SK-N-SH (cell line): ENCODE measurements around the gene RAB4B. TPM values are rescaled to one million over a fixed set of nuclear protein-coding genes. Genes with fewer than 3 reads are reported as not detected.
"Not testable (repeated sequence)": the region's sequence is repeated elsewhere in the genome, so short reads cannot be mapped to it uniquely, and the experiment has no call there.

Experiments
- CTCF ChIA-PET: fragments of 300-600, 350-600 bp; formaldehyde crosslinking; extraction: SDS; loops from one replicate; lab custom pipeline; 2021; lab: Yijun Ruan, JAX
- POLR2A ChIA-PET: fragments of 350-600 bp; sonication (Branson Sonifier 250); formaldehyde crosslinking; extraction: SDS; loops from one replicate; lab custom pipeline; 2020; ENCODE audit warnings: antibody characterized with exemption, inconsistent platforms; lab: Yijun Ruan, JAX
- DNase-seq: peaks from one replicate; pipeline ENCODE4 v3.0.0; 2012
- H2AFZ ChIP-seq: fragments of 200-600 bp; sonication (generic); 2 replicates; pipeline ENCODE4 v1.8.1; 2016; ENCODE audit warnings: antibody characterized with exemption, mild to moderate bottlenecking, low read depth
- H3F3A ChIP-seq: fragments of 200-600 bp; sonication (generic); replicated peaks from 2 replicates; pipeline ENCODE3; 2016; ENCODE audit warnings: antibody characterized with exemption, mild to moderate bottlenecking; ENCODE audit not compliant: insufficient read depth
- H3K27ac ChIP-seq, 2 experiments: fragments of 200-500 bp in 1 of 2; fragments of 200-600 bp in 1 of 2; sonication (Bioruptor generic) in 1 of 2; sonication (generic), shearing (Covaris generic) in 1 of 2; 2 replicates each; pipeline versions ENCODE4 v1.5.1 to v1.6.1; 2014 to 2016; ENCODE audit warnings: low read depth in 2 of 2, inconsistent platforms in 1 of 2, low read length in 1 of 2, mild to moderate bottlenecking in 1 of 2, mixed read lengths in 1 of 2
- H3K27me3 ChIP-seq: fragments of 200-600 bp; sonication (generic), shearing (Covaris generic); 2 replicates; pipeline ENCODE4 v1.6.1; 2016; ENCODE audit warnings: mixed run types; ENCODE audit not compliant: insufficient read depth
- H3K36me3 ChIP-seq, 2 experiments: fragments of 200-500 bp in 1 of 2; fragments of 200-600 bp in 1 of 2; sonication (Bioruptor generic) in 1 of 2; sonication (generic) in 1 of 2; replicated peaks in 1 of 2; 2 replicates each; pipeline versions ENCODE3 to v1.5.1; 2014 to 2016; ENCODE audit warnings: low read length in 1 of 2, mild to moderate bottlenecking in 1 of 2; ENCODE audit not compliant: insufficient read depth in 2 of 2, control insufficient read depth in 1 of 2
- H3K4me1 ChIP-seq, 2 experiments: fragments of 200-500 bp in 1 of 2; fragments of 200-600 bp in 1 of 2; sonication (Bioruptor generic) in 1 of 2; sonication (generic), shearing (Covaris generic) in 1 of 2; 2 replicates each; pipeline versions ENCODE4 v1.5.1 to v1.6.1; 2014 to 2016; ENCODE audit warnings: low read depth in 1 of 2, low read length in 1 of 2, mixed run types in 1 of 2; ENCODE audit not compliant: insufficient read depth in 2 of 2, control insufficient read depth in 1 of 2
- H3K4me2 ChIP-seq: fragments of 200-600 bp; sonication (generic), shearing (Covaris generic); 2 replicates; pipeline ENCODE4 v1.6.1; 2017; ENCODE audit warnings: mixed run types
- H3K4me3 ChIP-seq, 2 experiments: fragments of 200-500 bp in 1 of 2; fragments of 200-600 bp in 1 of 2; sonication (Bioruptor generic) in 1 of 2; sonication (generic), shearing (Covaris generic) in 1 of 2; 2 replicates each; pipeline versions ENCODE4 v1.5.1 to v1.8.1; 2014 to 2016; ENCODE audit warnings: low read depth in 2 of 2, inconsistent platforms in 1 of 2, low read length in 1 of 2, mild to moderate bottlenecking in 1 of 2, mixed read lengths in 1 of 2, moderate library complexity in 1 of 2
- H3K79me2 ChIP-seq: fragments of 200-600 bp; sonication (generic); 2 replicates; pipeline ENCODE4 v1.8.1; 2017; ENCODE audit warnings: mild to moderate bottlenecking; ENCODE audit not compliant: insufficient read depth
- H3K9ac ChIP-seq: fragments of 200-600 bp; sonication (generic); 2 replicates; pipeline ENCODE4 v1.6.1; 2017; ENCODE audit warnings: mixed run types
- H3K9me2 ChIP-seq: fragments of 200-600 bp; sonication (generic); 2 replicates; pipeline ENCODE4 v1.6.1; 2017; ENCODE audit warnings: mixed run types
- H3K9me3 ChIP-seq: fragments of 200-600 bp; sonication (generic); 2 replicates; pipeline ENCODE4 v1.6.1; 2017; ENCODE audit warnings: mixed run types, mild to moderate bottlenecking, moderate library complexity
- H4K20me1 ChIP-seq: fragments of 200-600 bp; sonication (generic); 2 replicates; pipeline ENCODE4 v1.6.1; 2017; ENCODE audit warnings: mild to moderate bottlenecking, mixed run types; ENCODE audit not compliant: insufficient read depth
- JUND ChIP-seq: IDR thresholded peaks from 2 replicates; pipeline ENCODE4 v1.4.0; 2012
- NFIC ChIP-seq: IDR thresholded peaks from 2 replicates; pipeline ENCODE4 v1.4.0; 2012; ENCODE audit warnings: borderline replicate concordance
- SIN3A ChIP-seq: IDR thresholded peaks from 2 replicates; pipeline ENCODE4 v1.6.1; 2012; ENCODE audit warnings: low read depth, mild to moderate bottlenecking, low read length, moderate library complexity, borderline replicate concordance
- WGBS: methylation state at CpG from one replicate; pipeline ENCODE4 v1.1.6; 2017; ENCODE audit warnings: low lambda C conversion rate; 5-methylcytosine and 5-hydroxymethylcytosine counted together
- polyA plus RNA-seq, 3 experiments: library from polyadenylated mRNA; depleted of rRNA; stranded (reverse); fragments of >200 nt; gene quantifications; 2 replicates each; pipeline ENCODE4 v1.2.3, GENCODE V29; 2012

Gene RAB4B
- polyA plus RNA-seq, 1 of the 3 experiments (the other 2 are of a cell fraction): 53.2 TPM

DNA sequence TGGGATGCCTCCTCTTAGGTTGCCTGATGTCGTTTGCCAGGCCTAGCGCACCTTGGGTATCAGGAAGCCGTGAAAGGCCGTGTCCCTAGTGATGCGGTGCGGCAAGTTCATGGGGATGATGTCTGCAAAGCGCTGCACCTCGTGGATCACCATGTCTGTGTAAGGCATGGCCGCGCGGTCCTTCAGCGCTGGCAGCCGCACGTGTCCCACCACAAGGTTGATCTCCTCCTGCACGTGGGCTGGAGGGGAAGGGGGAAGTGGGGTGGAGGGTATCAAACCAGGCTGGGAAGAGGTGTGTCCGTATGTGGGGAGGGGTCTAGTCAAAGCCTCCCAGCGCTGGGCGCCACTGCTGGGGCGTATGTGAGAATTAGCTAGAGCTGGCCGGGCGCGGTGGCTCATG is 44.1 kb downstream of the RAB4B start:
- no peaks in the 10 kb centered on the region for H4K20me1 ChIP-seq
- no peak overlapping the region for H3K4me2 ChIP-seq
- no peak overlapping the region for H3K27ac ChIP-seq
- WGBS: 94% methylated on average over 21 of the region's 22 CpGs
- H3K4me1 ChIP-seq: peaks cover 3% of the 10 kb centered on the region in 2 experiments; a peak in 2 of 4 replicates
- ChIA-PET POLR2A (no interaction called here), CTCF (interaction anchor here (2.5 kb wide), 1 partner anchor 159 kb away, joined by 8 read pairs; no protein-coding TSS in a partner anchor)
- DNase-seq: no peak
- H3K9me3 ChIP-seq: no peaks in the 10 kb centered on the region
- TF ChIP-seq NFIC: no peak
- TF ChIP-seq SIN3A: no peak
- TF ChIP-seq JUND: no peak
- no peaks in the 10 kb centered on the region for H3K9me2 ChIP-seq
- H3K27me3 ChIP-seq: no peaks in the 10 kb centered on the region
- no peak overlapping the region for H2AFZ ChIP-seq
- H3K36me3 ChIP-seq: peaks cover 2 to 7% of the 10 kb centered on the region in 2 experiments
- no peak overlapping the region for H3K4me3 ChIP-seq
- no peaks in the 10 kb centered on the region for H3K79me2 ChIP-seq
- H3F3A ChIP-seq: peaks cover 4% of the 10 kb centered on the region
- H3K9ac ChIP-seq: no peak overlapping the region

DNA sequence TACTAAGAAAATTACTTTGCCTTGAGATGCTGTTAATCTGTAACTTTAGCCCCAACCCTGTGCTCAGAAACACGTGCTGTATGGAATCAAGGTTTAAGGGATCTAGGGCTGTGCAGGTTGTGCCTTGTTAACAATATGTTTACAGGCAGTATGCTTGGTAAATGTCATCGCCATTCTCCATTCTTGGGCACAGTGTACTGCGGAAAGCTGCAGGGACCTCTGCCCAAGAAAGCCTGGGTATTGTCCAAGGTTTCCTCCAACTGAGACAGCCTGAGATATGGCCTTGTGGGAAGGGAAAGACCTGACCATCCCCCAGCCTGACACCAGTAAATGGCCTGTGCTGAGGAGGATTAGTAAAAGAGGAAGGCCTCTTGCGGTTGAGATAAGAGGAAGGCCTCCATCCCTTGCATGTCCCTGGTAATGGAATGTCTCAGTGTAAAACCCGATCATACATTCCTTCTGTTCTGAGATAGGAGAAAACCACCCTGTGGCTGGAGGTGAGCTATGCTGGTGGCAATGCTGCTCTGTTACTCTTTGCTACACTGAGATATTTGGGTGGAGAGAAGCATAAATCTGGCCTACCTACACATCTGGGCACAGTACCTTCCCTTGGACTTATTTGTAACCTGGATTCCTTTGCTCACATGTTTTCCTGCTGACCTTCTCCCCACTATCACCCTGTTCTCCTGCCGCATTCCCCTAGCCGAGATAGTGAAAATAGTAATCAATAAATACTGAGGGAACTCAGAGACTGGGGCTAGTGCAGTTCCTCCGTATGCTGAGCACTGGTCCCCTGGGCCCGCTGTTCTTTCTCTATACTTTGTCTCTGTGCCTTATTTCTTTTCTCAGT is 44.9 kb downstream of the RAB4B start:
- H4K20me1 ChIP-seq, DNase-seq, H3K4me1 ChIP-seq, H3K27me3 ChIP-seq, H3F3A ChIP-seq, H3K9me3 ChIP-seq, H3K4me3 ChIP-seq, H3K79me2 ChIP-seq, H2AFZ ChIP-seq, H3K27ac ChIP-seq, H3K4me2 ChIP-seq, H3K9ac ChIP-seq, H3K9me2 ChIP-seq, POLR2A ChIA-PET: not testable (repeated sequence)
- peaks cover 3 to 12% of the 10 kb centered on the region in 2 experiments for H3K36me3 ChIP-seq
- 93% methylated on average over 9 of the region's 9 CpGs for WGBS
- CTCF ChIA-PET: interaction anchor here (2.5 kb wide), 1 partner anchor 160 kb away, joined by 8 read pairs; no protein-coding TSS in a partner anchor

DNA sequence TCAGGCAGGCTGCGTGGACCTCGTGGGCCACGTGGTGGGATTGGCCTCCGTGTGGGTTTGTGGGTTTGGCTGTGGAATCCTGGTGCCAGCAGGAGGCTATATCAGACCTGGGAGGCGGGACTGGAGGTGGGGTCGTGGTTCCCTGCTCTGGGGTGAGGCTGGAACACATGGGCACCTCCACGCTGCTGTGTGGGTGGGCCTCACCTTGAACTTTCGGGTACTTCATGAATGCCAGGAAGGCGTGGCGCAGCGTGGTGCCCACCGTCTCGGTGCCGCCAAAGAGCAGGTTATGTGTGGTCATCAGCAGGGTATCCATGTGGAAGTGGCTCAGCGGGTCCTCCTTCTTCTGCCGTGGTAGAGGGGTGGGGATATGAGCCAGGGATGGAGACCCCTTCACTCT is 46.9 kb downstream of the RAB4B start:
- H3K4me3 ChIP-seq, H4K20me1 ChIP-seq, H3F3A ChIP-seq, H3K27me3 ChIP-seq, H3K4me1 ChIP-seq, H3K4me2 ChIP-seq, POLR2A ChIA-PET, H3K27ac ChIP-seq, H3K9ac ChIP-seq, H3K9me2 ChIP-seq, H3K9me3 ChIP-seq, H2AFZ ChIP-seq, DNase-seq, H3K79me2 ChIP-seq: not testable (repeated sequence)
- CTCF ChIA-PET: interaction anchor here (1.4 to 2.5 kb wide), 2 partner anchors 10 to 162 kb away, joined by 3 to 8 read pairs; no protein-coding TSS in a partner anchor
- H3K36me3 ChIP-seq: peaks cover 3 to 16% of the 10 kb centered on the region in 2 experiments
- WGBS: 95% methylated on average over 15 of the region's 16 CpGs

DNA sequence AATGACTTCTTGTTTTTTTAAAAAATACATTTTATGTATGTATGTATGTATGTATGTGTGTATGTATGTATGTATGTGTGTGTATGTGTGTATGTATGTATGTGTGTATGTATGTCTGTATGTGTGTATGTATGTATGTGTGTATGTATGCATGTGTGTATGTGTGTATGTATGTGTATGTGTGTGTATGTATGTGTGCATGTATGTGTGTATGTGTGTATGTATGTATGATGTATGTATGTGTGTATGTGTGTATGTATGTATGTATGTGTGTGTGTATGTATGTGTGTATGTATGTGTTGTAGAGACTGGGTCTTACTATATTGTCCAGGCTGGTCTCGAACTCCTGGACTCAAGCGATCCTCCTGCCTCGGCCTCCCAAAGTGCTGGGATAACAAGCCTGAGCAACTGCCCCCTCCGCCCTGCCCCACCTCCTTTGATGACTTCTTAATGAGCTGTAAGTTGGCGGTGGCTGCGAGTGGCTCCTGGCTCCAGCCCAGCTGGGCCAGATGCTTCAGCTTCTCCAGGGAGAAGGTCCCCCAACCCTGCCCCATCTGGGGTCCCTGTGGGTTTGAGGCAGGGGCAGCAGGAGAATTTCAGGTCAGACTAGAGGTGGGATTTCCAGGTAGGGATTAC is 47.5 kb downstream of the RAB4B start:
- WGBS: no CpG with 5 or more reads among the region's 6 CpGs
- H3K9me3 ChIP-seq, H3K4me2 ChIP-seq, H3K27me3 ChIP-seq, H3K27ac ChIP-seq, DNase-seq, H2AFZ ChIP-seq, H3K9ac ChIP-seq, H3K4me1 ChIP-seq, H3K4me3 ChIP-seq, H3K9me2 ChIP-seq, H3F3A ChIP-seq, POLR2A ChIA-PET, H4K20me1 ChIP-seq, H3K79me2 ChIP-seq: not testable (repeated sequence)
- peaks cover 3 to 22% of the 10 kb centered on the region in 2 experiments for H3K36me3 ChIP-seq
- CTCF ChIA-PET: interaction anchor here (1.4 kb wide), 1 partner anchor 9 kb away, joined by 3 read pairs; no protein-coding TSS in a partner anchor

DNA sequence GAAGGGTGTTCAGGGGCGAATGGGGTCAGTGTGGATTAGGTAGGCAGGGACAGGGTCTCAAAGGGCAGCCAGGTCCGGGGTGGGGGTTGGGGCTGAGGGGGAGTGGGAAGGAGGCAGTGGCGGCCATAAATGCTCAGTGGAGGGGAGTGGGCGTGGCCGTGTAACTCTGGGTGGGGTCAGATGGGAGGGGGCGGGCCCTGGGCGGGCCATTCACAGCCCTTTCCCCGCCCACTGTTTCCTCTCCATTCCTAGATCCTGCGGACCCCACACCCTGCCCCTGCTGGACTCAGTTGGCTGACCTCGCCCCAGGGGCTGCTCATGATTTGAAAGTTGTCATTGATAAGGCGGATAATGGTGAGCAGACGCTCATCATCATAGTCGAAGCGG is 48.3 kb downstream of the RAB4B start:
- 84% methylated on average over 11 of the region's 14 CpGs for WGBS
- H3K27me3 ChIP-seq, H2AFZ ChIP-seq, POLR2A ChIA-PET, H3K9me2 ChIP-seq, H3K4me3 ChIP-seq, H3K9me3 ChIP-seq, H3F3A ChIP-seq, H3K79me2 ChIP-seq, DNase-seq, H3K27ac ChIP-seq, H3K4me2 ChIP-seq, CTCF ChIA-PET, H4K20me1 ChIP-seq, H3K9ac ChIP-seq, H3K4me1 ChIP-seq: not testable (repeated sequence)
- peaks cover 3 to 24% of the 10 kb centered on the region in 2 experiments for H3K36me3 ChIP-seq
